Liver (tissue), 9 donors: ENCODE data around the gene EIF4G1. TPM values are rescaled to one million over a fixed set of nuclear protein-coding genes. Genes with fewer than 3 reads are reported as not detected.

ENCODE experiments used
- DNase-seq: peaks from one replicate; pipeline ENCODE4 v3.0.0-alpha.2; 2017; ENCODE audit warnings: low spot score
- H3K27ac ChIP-seq, 2 donors: one replicate each; pipeline ENCODE4 v1.7.0; 2013; ENCODE audit warnings: inconsistent platforms in 2 of 2, low read length in 2 of 2, control low read depth in 1 of 2, low read depth in 1 of 2, mild to moderate bottlenecking in 1 of 2
- H3K27me3 ChIP-seq, 4 donors: one replicate each; pipeline versions ENCODE4 v1.6.1 to v1.7.0; 2013; ENCODE audit warnings: low read length in 3 of 4, inconsistent platforms in 1 of 4, mild to moderate bottlenecking in 1 of 4, moderate library complexity in 1 of 4; ENCODE audit not compliant: control insufficient read depth in 4 of 4, insufficient read depth in 4 of 4
- H3K36me3 ChIP-seq, 4 donors: one replicate each; pipeline versions ENCODE4 v1.6.1 to v1.7.0; 2013; ENCODE audit warnings: low read length in 3 of 4, mild to moderate bottlenecking in 3 of 4, low read depth in 1 of 4, moderate library complexity in 1 of 4; ENCODE audit not compliant: control insufficient read depth in 4 of 4, insufficient read depth in 3 of 4
- H3K4me1 ChIP-seq, 4 donors: one replicate each; pipeline versions ENCODE4 v1.6.1 to v1.7.0; 2013; ENCODE audit warnings: low read length in 3 of 4, mild to moderate bottlenecking in 3 of 4, moderate library complexity in 1 of 4; ENCODE audit not compliant: control insufficient read depth in 4 of 4, insufficient read depth in 4 of 4
- H3K4me3 ChIP-seq, 3 donors: one replicate each; pipeline versions ENCODE4 v1.6.1 to v1.7.0; 2013; ENCODE audit warnings: low read length in 3 of 3, control low read depth in 1 of 3, low read depth in 1 of 3, mild to moderate bottlenecking in 1 of 3
- H3K9ac ChIP-seq, 2 donors: one replicate each; pipeline ENCODE4 v1.7.0; 2013; ENCODE audit warnings: low read length in 2 of 2, mild to moderate bottlenecking in 2 of 2, moderate library complexity in 2 of 2, control low read depth in 1 of 2, low read depth in 1 of 2
- H3K9me3 ChIP-seq, 4 donors: one replicate each; pipeline versions ENCODE4 v1.6.1 to v1.7.0; 2013; ENCODE audit warnings: low read length in 3 of 4; ENCODE audit not compliant: control insufficient read depth in 4 of 4
- EGR1 ChIP-seq, 2 donors: IDR thresholded peaks; 2 replicates each; pipeline ENCODE4 v1.6.1; 2016 to 2018; ENCODE audit warnings: antibody characterized with exemption in 2 of 2, low read depth in 2 of 2
- FOXA1 ChIP-seq: IDR thresholded peaks from 2 replicates; pipeline ENCODE4 v1.6.1; 2016; ENCODE audit warnings: antibody characterized with exemption
- FOXA2 ChIP-seq: IDR thresholded peaks from 2 replicates; pipeline ENCODE4 v1.6.1; 2016; ENCODE audit warnings: antibody characterized with exemption
- GABPA ChIP-seq, 2 donors: IDR thresholded peaks in 1 of 2; conservative IDR thresholded peaks in 1 of 2; 2 replicates each; pipeline ENCODE4 v1.6.1; 2016; ENCODE audit warnings: antibody characterized with exemption in 2 of 2, mild to moderate bottlenecking in 1 of 2, moderate library complexity in 1 of 2
- HNF4A ChIP-seq, 2 donors: conservative IDR thresholded peaks; 2 replicates each; pipeline ENCODE4 v1.6.1; 2016; ENCODE audit warnings: antibody characterized with exemption in 2 of 2, mild to moderate bottlenecking in 2 of 2
- HNF4G ChIP-seq: IDR thresholded peaks from 2 replicates; pipeline ENCODE4 v1.6.1; 2016; ENCODE audit warnings: antibody characterized with exemption
- NR2F2 ChIP-seq: IDR thresholded peaks from 2 replicates; pipeline ENCODE4 v1.6.1; 2016; ENCODE audit warnings: antibody characterized with exemption
- RAD21 ChIP-seq, 2 donors: IDR thresholded peaks; 2 replicates each; pipeline ENCODE4 v1.6.1; 2016; ENCODE audit warnings: antibody characterized with exemption in 2 of 2, mild to moderate bottlenecking in 2 of 2
- RXRA ChIP-seq, 2 donors: IDR thresholded peaks; 2 replicates each; pipeline ENCODE4 v1.6.1; 2017 to 2018; ENCODE audit warnings: antibody characterized with exemption in 2 of 2, mild to moderate bottlenecking in 1 of 2
- SP1 ChIP-seq: IDR thresholded peaks from 2 replicates; pipeline ENCODE4 v1.6.1; 2018; ENCODE audit warnings: antibody characterized with exemption, mild to moderate bottlenecking
- TAF1 ChIP-seq: conservative IDR thresholded peaks from 2 replicates; pipeline ENCODE4 v1.6.1; 2016; ENCODE audit warnings: antibody characterized with exemption, mild to moderate bottlenecking
- YY1 ChIP-seq: IDR thresholded peaks from 2 replicates; pipeline ENCODE4 v1.6.1; 2016; ENCODE audit warnings: antibody characterized with exemption, mild to moderate bottlenecking
- WGBS: extraction: QIAGEN DNeasy Blood & Tissue Kit; methylation state at CpG from one replicate; pipeline ENCODE4 v1.1.7; 2013; 5-methylcytosine and 5-hydroxymethylcytosine counted together
- polyA plus RNA-seq, 2 donors: library from polyadenylated mRNA; stranded (reverse) in 1 of 2; unstranded in 1 of 2; fragments of 200-250 nt in 1 of 2; fragments of >200 nt in 1 of 2; fragmentation: Nextera tagmentation in 1 of 2; extraction: Ambion mirVana in 1 of 2; gene quantifications; one replicate each; pipeline versions ENCODE4 v1.2.1 to v1.2.3, GENCODE V29; 2013 to 2015
- total RNA-seq, 2 donors: library from RNA; depleted of rRNA; stranded (reverse); fragments of >200 nt; gene quantifications; one replicate each; pipeline ENCODE4 v1.2.3, GENCODE V29; 2014
- TF ChIP-seq, protein P1 (sequence below): IDR thresholded peaks from 2 replicates; pipeline ENCODE4 v1.6.1; 2016; ENCODE audit warnings: antibody characterized with exemption
- TF ChIP-seq, protein P2 (sequence below): fragments of 150-350 bp; IDR thresholded peaks from 2 replicates; pipeline ENCODE4 v1.5.1; 2017; ENCODE audit warnings: improper control_type of control experiment, low read depth, low read length; ENCODE audit not compliant: missing input control
- TF ChIP-seq, protein P3 (sequence below): IDR thresholded peaks from 2 replicates; pipeline ENCODE4 v1.6.1; 2016; ENCODE audit warnings: antibody characterized with exemption
- donor health status: healthy.
- donor health status: healthy.
- donor health status: healthy.
- donor health status: healthy.
- donor health status: healthy.

The EIF4G1 gene
- total and polyA plus RNA-seq, 4 donors, result 140 to 329 (median 207) TPM

DNA sequence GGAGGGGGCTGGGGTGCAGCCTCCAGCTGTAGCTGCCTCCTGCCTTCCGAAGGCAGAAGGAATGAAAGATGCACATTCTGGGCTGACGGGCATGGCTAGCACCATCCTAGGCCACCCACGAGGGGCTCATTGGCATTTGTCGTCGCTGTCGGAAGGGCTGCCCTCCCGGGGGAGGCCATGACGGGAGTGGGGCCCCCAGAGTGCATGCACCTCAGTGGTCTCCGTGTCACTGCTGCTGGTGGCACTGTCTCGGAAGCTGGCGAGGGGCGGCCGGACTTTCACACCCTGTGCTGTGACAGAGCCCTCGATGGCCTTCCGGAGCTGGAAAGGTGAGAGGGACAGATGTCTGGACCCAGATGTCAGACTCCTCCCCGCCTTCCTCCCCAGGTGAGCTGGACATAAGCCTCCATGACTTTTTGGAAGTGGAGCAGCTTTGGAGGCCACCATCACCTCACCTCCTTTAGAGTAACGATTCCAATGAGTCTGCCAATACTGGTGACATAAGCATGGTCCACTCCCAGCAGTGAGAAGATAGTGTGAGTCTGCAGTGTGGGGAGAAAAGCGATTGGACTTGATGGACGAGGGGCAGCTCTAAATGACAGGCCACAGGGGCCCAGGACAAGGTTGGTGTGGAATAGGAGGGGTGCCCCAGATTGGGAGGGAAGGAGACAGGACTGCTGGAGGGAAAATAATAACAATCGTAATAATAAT is 32.2 kb downstream of the EIF4G1 start (continued):
- TF ChIP-seq FOXA2 (no peak), RXRA (IDR thresholded peaks at IDR 0.05) (no peak), HNF4A (conservative IDR thresholded peaks at IDR 0.05) (no peak), YY1 (no peak)
- TF ChIP-seq, protein P1, sequence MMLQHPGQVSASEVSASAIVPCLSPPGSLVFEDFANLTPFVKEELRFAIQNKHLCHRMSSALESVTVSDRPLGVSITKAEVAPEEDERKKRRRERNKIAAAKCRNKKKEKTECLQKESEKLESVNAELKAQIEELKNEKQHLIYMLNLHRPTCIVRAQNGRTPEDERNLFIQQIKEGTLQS, result no peak

DNA sequence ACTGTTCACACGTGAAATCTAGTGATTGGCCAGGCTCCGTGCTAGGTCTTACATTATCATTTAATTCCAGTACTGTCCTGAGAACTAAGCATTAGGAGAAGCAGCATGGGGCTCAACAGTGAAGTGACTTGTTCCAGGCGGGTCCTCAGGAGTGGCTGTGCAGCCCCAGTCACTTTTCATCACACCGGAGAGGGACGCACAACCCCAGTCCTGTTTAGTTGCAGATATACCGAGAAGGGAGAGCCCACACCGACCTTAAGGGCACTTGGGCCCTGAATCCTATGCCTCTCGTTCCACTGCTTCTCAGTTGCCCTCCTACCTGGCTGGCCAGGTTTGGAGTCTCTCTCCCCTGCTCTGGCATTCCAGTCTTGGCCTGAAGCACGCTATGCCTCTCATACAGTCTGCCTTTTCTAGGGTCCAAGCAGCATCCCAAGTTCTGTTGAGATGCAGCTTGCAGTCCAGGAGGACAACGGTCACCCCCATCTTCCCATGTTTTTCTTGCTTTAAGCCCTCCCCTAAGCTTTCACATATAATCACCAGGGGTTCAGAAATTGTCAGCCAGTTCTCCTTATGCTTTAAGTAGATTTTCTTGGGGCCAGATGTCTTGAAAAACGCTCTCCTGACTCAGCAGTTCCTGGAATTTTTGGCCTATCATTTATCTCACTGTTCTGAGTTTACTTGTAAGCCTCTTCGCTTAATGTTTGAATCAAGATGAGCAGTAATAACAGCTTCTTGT is 33.1 kb downstream of the EIF4G1 start:
- WGBS, result 82% methylated on average over 12 of the region's 12 CpGs
- no peak overlapping the region for H3K27ac ChIP-seq
- no peaks in the 10 kb centered on the region for H3K27me3 ChIP-seq
- H3K4me3 ChIP-seq, result no peak overlapping the region
- H3K36me3 ChIP-seq, result peaks cover 2 to 10% (median 5%) of the 10 kb centered on the region in 4 donors
- H3K4me1 ChIP-seq, result peaks cover 7 to 13% (median 12%) of the 10 kb centered on the region in 4 donors
- H3K9ac ChIP-seq, result no peak overlapping the region
- DNase-seq, result no peak
- TF ChIP-seq, protein P1, result no peak
- TF ChIP-seq RAD21 (IDR thresholded peaks at IDR 0.05), result no peak
- no peak for TF ChIP-seq TAF1
- no peak for TF ChIP-seq EGR1 (IDR thresholded peaks at IDR 0.05; ENCODE audit: low read depth in 2 of 2)
- no peak for TF ChIP-seq SP1
- H3K9me3 ChIP-seq, result no peaks in the 10 kb centered on the region

DNA sequence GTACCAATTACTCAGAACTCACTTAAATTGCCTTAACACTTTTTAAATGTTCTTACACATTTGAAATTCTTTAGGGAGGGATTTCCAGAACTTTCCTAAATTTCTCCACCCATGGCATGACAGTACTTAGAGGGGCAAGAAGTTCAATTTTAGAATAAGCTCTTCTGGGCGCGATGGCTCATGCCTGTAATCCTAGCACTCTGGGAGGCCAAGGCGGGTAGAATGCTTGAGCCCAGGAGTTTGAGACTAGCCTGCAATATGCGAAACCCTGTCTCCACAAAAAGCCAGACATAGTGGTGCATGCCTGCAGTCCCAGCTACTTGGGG is 33.6 kb downstream of the EIF4G1 start:
- 96% methylated on average over 4 of the region's 4 CpGs for WGBS
- DNase-seq, result no peak
- H3K36me3 ChIP-seq, result peaks cover 2 to 6% (median 4%) of the 10 kb centered on the region in 4 donors
- H3K4me3 ChIP-seq, result no peak overlapping the region
- TF ChIP-seq GABPA (IDR thresholded peaks at IDR 0.05 in 1 of 2, conservative IDR thresholded peaks at IDR 0.05 in 1 of 2) (no peak), FOXA1 (no peak), HNF4A (conservative IDR thresholded peaks at IDR 0.05) (no peak), HNF4G (no peak), YY1 (no peak), EGR1 (IDR thresholded peaks at IDR 0.05; ENCODE audit: low read depth in 2 of 2) (no peak), NR2F2 (no peak), SP1 (no peak), TAF1 (no peak)
- TF ChIP-seq, protein P1, result no peak
- TF ChIP-seq, protein P2, sequence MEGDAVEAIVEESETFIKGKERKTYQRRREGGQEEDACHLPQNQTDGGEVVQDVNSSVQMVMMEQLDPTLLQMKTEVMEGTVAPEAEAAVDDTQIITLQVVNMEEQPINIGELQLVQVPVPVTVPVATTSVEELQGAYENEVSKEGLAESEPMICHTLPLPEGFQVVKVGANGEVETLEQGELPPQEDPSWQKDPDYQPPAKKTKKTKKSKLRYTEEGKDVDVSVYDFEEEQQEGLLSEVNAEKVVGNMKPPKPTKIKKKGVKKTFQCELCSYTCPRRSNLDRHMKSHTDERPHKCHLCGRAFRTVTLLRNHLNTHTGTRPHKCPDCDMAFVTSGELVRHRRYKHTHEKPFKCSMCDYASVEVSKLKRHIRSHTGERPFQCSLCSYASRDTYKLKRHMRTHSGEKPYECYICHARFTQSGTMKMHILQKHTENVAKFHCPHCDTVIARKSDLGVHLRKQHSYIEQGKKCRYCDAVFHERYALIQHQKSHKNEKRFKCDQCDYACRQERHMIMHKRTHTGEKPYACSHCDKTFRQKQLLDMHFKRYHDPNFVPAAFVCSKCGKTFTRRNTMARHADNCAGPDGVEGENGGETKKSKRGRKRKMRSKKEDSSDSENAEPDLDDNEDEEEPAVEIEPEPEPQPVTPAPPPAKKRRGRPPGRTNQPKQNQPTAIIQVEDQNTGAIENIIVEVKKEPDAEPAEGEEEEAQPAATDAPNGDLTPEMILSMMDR, result no peak
- TF ChIP-seq, protein P3, sequence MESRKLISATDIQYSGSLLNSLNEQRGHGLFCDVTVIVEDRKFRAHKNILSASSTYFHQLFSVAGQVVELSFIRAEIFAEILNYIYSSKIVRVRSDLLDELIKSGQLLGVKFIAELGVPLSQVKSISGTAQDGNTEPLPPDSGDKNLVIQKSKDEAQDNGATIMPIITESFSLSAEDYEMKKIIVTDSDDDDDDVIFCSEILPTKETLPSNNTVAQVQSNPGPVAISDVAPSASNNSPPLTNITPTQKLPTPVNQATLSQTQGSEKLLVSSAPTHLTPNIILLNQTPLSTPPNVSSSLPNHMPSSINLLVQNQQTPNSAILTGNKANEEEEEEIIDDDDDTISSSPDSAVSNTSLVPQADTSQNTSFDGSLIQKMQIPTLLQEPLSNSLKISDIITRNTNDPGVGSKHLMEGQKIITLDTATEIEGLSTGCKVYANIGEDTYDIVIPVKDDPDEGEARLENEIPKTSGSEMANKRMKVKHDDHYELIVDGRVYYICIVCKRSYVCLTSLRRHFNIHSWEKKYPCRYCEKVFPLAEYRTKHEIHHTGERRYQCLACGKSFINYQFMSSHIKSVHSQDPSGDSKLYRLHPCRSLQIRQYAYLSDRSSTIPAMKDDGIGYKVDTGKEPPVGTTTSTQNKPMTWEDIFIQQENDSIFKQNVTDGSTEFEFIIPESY, result no peak
- H3K9ac ChIP-seq, result no peak overlapping the region
- no peaks in the 10 kb centered on the region for H3K27me3 ChIP-seq
- H3K9me3 ChIP-seq, result no peaks in the 10 kb centered on the region
- H3K4me1 ChIP-seq, result peaks cover 8 to 14% (median 13%) of the 10 kb centered on the region in 4 donors
- no peak overlapping the region for H3K27ac ChIP-seq
